ENCODE results near the gene NPEPPS.
"Not testable (repeated sequence)": the region's sequence is repeated elsewhere in the genome, so short reads cannot be mapped to it uniquely, and the experiment has no call there.

DNA sequence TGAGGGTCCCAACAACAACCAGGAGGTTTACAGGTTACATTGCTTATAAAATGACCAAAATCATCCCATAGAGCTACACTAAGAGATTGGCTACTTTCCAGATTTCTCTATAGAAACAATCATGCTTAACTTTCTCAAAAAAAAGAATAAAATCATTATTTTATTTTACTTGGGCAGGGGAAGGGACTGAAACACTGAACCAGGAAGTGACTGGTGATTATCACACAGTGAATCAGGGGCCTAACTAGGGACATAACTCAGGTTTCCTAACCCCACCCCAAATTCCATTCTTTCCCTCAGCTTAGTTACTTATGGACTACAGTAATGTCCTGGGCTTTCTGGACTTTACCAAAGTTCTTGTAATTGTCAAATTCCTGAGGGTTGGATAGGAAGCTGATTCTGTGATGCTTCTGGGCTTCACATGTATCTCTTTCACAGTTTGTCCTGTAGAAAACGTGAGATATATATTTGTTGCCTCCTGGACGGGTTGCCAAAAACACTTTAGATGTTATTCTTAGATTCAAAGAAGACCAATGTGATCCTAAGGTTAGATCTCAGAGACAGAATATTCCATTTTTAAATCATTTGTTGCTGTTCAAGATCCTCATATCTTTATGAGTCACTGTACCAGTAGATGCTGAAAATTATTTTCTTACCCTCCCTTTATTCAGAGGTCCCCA lies 28.0 kb upstream of the NPEPPS start:
- TF ChIP-seq ISL1 (CRISPR knock-in tag; IDR thresholded peaks at IDR 0.05); ZNF70 (CRISPR knock-in tag; IDR thresholded peaks at IDR 0.05); GLIS3 (CRISPR knock-in tag; IDR thresholded peaks at IDR 0.05); TCF4 (CRISPR knock-in tag; IDR thresholded peaks at IDR 0.05; ENCODE audit: borderline replicate concordance); SNAI2 (CRISPR knock-in tag; IDR thresholded peaks at IDR 0.05); ZFP30 (CRISPR knock-in tag; IDR thresholded peaks at IDR 0.05); ARNTL (CRISPR knock-in tag; IDR thresholded peaks at IDR 0.05; ENCODE audit: borderline replicate concordance, low read depth); ZFP3 (CRISPR knock-in tag; IDR thresholded peaks at IDR 0.05): not testable (repeated sequence)
- TF ChIP-seq, protein P1, sequence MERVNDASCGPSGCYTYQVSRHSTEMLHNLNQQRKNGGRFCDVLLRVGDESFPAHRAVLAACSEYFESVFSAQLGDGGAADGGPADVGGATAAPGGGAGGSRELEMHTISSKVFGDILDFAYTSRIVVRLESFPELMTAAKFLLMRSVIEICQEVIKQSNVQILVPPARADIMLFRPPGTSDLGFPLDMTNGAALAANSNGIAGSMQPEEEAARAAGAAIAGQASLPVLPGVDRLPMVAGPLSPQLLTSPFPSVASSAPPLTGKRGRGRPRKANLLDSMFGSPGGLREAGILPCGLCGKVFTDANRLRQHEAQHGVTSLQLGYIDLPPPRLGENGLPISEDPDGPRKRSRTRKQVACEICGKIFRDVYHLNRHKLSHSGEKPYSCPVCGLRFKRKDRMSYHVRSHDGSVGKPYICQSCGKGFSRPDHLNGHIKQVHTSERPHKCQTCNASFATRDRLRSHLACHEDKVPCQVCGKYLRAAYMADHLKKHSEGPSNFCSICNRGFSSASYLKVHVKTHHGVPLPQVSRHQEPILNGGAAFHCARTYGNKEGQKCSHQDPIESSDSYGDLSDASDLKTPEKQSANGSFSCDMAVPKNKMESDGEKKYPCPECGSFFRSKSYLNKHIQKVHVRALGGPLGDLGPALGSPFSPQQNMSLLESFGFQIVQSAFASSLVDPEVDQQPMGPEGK (CRISPR knock-in tag; IDR thresholded peaks at IDR 0.05; ENCODE audit: borderline replicate concordance), result not testable (repeated sequence)
- TF ChIP-seq, protein P2, sequence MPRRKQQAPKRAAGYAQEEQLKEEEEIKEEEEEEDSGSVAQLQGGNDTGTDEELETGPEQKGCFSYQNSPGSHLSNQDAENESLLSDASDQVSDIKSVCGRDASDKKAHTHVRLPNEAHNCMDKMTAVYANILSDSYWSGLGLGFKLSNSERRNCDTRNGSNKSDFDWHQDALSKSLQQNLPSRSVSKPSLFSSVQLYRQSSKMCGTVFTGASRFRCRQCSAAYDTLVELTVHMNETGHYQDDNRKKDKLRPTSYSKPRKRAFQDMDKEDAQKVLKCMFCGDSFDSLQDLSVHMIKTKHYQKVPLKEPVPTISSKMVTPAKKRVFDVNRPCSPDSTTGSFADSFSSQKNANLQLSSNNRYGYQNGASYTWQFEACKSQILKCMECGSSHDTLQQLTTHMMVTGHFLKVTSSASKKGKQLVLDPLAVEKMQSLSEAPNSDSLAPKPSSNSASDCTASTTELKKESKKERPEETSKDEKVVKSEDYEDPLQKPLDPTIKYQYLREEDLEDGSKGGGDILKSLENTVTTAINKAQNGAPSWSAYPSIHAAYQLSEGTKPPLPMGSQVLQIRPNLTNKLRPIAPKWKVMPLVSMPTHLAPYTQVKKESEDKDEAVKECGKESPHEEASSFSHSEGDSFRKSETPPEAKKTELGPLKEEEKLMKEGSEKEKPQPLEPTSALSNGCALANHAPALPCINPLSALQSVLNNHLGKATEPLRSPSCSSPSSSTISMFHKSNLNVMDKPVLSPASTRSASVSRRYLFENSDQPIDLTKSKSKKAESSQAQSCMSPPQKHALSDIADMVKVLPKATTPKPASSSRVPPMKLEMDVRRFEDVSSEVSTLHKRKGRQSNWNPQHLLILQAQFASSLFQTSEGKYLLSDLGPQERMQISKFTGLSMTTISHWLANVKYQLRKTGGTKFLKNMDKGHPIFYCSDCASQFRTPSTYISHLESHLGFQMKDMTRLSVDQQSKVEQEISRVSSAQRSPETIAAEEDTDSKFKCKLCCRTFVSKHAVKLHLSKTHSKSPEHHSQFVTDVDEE (CRISPR knock-in tag; IDR thresholded peaks at IDR 0.05), result not testable (repeated sequence)
- TF ChIP-seq, protein P3, sequence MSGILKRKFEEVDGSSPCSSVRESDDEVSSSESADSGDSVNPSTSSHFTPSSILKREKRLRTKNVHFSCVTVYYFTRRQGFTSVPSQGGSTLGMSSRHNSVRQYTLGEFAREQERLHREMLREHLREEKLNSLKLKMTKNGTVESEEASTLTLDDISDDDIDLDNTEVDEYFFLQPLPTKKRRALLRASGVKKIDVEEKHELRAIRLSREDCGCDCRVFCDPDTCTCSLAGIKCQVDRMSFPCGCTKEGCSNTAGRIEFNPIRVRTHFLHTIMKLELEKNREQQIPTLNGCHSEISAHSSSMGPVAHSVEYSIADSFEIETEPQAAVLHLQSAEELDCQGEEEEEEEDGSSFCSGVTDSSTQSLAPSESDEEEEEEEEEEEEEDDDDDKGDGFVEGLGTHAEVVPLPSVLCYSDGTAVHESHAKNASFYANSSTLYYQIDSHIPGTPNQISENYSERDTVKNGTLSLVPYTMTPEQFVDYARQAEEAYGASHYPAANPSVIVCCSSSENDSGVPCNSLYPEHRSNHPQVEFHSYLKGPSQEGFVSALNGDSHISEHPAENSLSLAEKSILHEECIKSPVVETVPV (CRISPR knock-in tag; IDR thresholded peaks at IDR 0.05), result not testable (repeated sequence)
- TF ChIP-seq, protein P4, sequence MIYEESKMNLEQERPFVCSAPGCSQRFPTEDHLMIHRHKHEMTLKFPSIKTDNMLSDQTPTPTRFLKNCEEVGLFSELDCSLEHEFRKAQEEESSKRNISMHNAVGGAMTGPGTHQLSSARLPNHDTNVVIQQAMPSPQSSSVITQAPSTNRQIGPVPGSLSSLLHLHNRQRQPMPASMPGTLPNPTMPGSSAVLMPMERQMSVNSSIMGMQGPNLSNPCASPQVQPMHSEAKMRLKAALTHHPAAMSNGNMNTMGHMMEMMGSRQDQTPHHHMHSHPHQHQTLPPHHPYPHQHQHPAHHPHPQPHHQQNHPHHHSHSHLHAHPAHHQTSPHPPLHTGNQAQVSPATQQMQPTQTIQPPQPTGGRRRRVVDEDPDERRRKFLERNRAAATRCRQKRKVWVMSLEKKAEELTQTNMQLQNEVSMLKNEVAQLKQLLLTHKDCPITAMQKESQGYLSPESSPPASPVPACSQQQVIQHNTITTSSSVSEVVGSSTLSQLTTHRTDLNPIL (CRISPR knock-in tag; IDR thresholded peaks at IDR 0.05; ENCODE audit: low read depth), result not testable (repeated sequence)
